ENCODE measurements around the gene CYP2F1.
"Not testable (repeated sequence)": the region's sequence is repeated elsewhere in the genome, so short reads cannot be mapped to it uniquely, and the experiment has no call there.

Gene CYP2F1, protein sequence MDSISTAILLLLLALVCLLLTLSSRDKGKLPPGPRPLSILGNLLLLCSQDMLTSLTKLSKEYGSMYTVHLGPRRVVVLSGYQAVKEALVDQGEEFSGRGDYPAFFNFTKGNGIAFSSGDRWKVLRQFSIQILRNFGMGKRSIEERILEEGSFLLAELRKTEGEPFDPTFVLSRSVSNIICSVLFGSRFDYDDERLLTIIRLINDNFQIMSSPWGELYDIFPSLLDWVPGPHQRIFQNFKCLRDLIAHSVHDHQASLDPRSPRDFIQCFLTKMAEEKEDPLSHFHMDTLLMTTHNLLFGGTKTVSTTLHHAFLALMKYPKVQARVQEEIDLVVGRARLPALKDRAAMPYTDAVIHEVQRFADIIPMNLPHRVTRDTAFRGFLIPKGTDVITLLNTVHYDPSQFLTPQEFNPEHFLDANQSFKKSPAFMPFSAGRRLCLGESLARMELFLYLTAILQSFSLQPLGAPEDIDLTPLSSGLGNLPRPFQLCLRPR
- total RNA-seq: 0 to 0.62 (median 0.31) reads per million in 4 donors

DNA sequence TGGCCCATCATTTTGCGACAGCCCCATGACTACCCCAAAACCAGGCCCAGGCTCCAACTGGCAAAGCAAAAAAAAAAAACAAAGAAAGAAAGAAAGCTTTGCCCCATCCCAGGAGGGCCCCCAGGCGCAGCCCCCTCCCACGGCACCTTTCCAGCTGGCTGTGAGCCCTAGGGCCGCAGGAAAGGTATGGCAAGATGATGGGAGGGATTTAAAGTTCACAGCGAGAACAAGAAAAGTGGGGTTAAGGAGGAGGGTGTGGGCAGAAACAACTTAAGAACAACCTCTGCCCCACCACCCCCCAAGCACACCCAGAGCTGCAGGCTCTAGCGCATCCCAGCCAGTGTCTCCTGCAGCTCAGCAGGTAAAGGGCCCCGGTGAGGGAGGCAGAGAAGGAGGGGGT is at the start of gene CYP2F1:
TSS of gene CYP2F1 (plus strand) at position 301 of the 400 bp plus-strand sequence. CDS start 1,757 bp downstream, outside the sequence.
- DNase-seq: no peak

- peak in 1 of 5 donors; percentile 2 for DNase-seq
Observed at GRCh38 chr19:41064974-41065569, 49.2 kb upstream of the CYP2F1 start.

DNA sequence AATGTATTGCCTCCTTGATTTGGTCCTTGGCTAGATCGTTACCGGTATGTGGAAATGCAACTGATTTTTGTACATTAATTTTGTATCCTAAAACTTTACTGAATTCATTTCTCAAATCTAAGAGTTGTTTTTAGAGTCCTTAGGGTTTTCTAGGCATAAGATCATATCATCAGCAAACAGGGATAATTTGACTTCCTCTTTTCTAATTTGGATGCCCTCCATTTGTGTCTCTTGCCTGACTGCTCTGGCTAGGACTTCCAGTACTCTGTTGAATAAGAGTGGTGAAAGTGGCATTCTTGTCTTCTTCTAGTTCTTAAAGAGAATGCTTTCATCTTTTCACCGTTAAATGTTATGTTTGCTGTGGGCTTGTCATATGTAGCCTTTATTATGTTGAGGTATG is 37.9 kb upstream of the CYP2F1 start:
- no peak for DNase-seq

GRCh38 chr19:41083516-41083915 is 30.7 kb upstream of the CYP2F1 start:
- DNase-seq: no peak

DNA sequence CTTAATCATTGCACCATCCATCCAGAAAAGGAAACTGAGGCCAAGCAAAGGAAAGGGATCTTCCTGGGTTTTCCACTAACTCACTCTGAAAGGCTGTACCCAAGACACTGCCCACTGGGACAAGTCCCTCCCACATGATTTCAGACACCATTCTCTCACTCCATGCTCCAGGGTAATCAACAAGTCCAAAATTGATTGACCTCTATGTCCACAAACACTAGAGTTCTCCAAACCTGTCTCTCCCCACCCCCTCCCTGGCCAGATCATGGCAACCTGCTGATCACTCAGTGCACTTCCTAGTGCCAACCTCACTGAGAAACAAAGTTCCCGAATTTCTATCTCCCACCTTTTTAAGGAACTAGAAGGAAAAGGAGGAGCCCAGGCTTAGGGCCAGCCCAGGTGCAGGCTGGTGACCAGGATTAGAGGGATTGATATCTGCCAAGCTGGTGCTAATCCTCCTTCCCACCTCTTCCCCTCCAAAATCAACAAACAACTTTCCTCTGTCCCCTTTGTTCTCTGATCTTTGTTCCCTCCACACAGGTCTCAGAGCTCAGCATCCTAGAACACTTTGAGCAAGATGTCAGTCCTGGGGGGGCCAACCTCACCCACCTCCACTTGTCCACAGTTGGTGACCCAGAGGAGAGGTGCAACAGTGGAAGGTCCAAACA is 28.4 kb upstream of the CYP2F1 start:
- DNase-seq: no peak

DNA sequence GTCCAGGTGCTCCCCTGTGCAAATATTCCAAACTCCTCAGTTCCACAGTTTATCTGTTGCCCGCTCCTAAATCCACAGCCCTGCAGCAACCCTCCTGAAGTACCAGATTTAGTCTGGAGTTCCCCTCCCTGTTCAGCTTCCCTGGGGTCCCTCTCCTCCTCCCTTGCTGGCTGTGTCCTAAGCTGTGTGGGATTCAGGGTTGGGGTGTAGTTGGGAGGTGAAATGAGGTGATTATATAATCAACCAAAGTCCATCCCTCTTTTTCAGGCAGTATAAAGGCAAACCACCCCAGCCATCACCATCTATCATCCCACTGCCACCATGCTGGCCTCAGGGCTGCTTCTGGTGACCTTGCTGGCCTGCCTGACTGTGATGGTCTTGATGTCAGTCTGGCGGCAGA is 26.1 kb upstream of the CYP2F1 start, which contains the start of gene CYP2A13:
TSS of gene CYP2A13 (plus strand) at position 301 of the 400 bp plus-strand sequence. CDS start at position 322, 21 bp downstream.
- no peak for DNase-seq

DNA sequence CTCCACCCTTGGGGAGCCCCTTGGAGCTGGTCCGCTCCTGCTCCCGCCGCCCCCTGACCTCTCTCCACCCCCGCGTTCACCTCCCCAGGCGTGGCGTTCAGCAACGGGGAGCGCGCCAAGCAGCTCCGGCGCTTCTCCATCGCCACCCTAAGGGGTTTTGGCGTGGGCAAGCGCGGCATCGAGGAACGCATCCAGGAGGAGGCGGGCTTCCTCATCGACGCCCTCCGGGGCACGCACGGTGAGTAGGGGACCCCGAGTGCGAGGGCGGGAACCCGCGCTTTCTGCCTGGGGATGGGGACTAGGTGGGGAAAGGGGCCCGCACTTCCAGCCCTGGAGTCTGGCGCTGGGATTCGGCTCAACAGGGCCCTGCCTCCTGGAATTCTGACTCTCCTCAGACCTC is 24.3 kb upstream of the CYP2F1 start:
- DNase-seq: no peak

DNA sequence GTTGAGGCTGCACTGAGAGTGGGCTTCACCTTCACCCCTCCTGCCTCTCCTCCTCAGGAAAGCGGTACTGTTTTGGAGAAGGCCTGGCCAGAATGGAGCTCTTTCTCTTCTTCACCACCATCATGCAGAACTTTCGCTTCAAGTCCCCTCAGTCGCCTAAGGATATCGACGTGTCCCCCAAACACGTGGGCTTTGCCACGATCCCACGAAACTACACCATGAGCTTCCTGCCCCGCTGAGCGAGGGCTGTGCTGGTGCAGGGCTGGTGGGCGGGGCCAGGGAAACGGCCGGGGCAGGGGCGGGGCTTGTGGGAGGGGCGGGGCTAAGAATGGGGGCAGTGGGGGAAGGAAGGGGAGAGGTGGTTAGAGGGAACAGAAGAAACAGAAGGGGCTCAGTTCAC is 18.5 kb upstream of the CYP2F1 start:
- no peak for DNase-seq

GRCh38 chr19:41096353-41096752 is 17.9 kb upstream of the CYP2F1 start:
- DNase-seq: no peak

GRCh38 chr19:41097302-41097701 is 16.9 kb upstream of the CYP2F1 start:
- no peak for DNase-seq

GRCh38 chr19:41098762-41099161 is 15.5 kb upstream of the CYP2F1 start:
- no peak for DNase-seq

DNA sequence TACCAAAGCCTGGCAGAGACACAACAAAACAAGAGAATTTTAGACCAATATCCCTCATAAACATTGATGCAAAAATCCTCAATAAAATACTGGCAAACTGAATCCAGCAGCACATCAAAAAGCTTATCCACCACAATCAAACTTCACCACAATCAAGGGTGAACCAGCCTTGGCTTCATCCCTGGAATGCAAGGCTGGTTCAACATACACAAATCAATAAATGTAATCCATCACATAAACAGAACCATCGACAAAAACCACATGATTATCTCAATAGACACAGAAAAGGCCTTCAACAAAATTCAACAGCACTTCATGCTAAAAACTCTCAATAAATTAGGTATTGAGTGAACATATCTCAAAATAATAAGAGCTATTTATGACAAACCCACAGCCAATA is 12.0 kb upstream of the CYP2F1 start:
- DNase-seq: not testable (repeated sequence)

- DNase-seq: no peak
Observed at GRCh38 chr19:41106177-41106576, 8.1 kb upstream of the CYP2F1 start.

DNA sequence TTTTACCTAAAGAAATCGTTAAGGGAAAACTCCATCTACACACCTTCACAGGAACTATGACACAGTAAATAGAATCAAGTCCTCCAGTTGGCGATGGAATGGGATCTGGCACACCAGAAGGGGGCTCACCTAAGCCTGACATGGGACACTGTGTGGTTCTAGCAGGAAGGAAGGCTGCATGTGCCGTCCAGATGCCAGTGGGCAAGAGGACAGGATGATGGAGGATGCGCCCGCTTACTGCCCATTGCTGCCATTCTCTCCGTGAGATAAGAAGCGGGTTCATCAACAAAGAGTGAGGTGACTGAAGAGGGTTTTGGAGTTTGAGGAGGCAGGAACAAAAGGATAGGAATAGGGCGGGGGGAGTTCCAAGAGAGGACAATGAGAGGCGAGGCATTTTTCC is 2.9 kb upstream of the CYP2F1 start:
- no peak for DNase-seq

- DNase-seq: no peak
Observed at GRCh38 chr19:41111750-41112295, 2.4 kb upstream of the CYP2F1 start.

DNA sequence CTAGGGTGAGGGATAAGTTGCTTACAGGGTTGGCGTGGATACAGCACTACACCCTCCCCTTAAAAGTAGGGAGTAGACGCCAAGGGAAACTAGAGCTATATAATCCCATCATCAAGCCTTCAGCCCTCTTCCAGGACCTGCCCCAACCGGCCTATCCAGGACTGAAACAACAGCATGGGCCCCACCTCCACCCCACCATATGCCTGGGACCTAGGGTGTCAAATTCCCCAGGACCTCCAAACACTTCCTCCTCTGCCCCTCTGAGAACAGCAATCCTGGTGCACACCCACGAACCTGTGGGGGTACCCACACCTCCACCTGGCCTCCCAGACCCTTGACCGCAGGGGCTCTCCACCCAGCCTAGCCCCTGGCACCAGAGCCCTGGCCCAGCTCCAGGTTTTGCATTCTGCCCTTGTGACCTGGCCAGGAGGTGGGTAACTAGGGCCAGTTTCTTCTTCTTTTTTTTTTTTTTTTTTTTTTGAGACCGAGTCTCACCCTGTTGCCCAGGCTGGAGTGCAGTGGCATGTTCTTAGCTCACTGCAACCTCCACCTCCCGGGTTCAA is 1.4 kb upstream of the CYP2F1 start:
- no peak for DNase-seq

DNA sequence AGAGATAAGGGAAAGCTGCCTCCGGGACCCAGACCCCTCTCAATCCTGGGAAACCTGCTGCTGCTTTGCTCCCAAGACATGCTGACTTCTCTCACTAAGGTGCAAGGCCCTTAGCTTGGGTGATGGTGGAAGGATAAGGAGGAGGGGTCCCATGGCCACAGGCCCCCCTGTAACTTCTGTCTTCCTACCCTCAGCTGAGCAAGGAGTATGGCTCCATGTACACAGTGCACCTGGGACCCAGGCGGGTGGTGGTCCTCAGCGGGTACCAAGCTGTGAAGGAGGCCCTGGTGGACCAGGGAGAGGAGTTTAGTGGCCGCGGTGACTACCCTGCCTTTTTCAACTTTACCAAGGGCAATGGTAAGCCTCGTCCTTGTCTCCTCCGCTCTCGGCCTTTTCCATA is 2.0 kb downstream of the CYP2F1 start:
- DNase-seq: no peak

GRCh38 chr19:41120929-41121911 is 7.0 kb downstream of the CYP2F1 start:
- peak; percentile 41 to 82 (median 69) for DNase-seq

- not testable (repeated sequence) for DNase-seq
Observed at GRCh38 chr19:41122846-41123245, 8.6 kb downstream of the CYP2F1 start.

- DNase-seq: no peak
Observed at GRCh38 chr19:41123716-41124294, 9.6 kb downstream of the CYP2F1 start.

GRCh38 chr19:41126765-41127203 is 12.6 kb downstream of the CYP2F1 start:
- peak in 4 of 5 donors; percentile 16 to 57 (median 38) for DNase-seq
